ENCODE results near the gene SLC51A.
A peak's percentile ranks its signal among the peaks of the same experiment; 100 is the strongest.
"Not testable (repeated sequence)": the region's sequence is repeated elsewhere in the genome, so short reads cannot be mapped to it uniquely, and the experiment has no call there.

Gene SLC51A

DNA sequence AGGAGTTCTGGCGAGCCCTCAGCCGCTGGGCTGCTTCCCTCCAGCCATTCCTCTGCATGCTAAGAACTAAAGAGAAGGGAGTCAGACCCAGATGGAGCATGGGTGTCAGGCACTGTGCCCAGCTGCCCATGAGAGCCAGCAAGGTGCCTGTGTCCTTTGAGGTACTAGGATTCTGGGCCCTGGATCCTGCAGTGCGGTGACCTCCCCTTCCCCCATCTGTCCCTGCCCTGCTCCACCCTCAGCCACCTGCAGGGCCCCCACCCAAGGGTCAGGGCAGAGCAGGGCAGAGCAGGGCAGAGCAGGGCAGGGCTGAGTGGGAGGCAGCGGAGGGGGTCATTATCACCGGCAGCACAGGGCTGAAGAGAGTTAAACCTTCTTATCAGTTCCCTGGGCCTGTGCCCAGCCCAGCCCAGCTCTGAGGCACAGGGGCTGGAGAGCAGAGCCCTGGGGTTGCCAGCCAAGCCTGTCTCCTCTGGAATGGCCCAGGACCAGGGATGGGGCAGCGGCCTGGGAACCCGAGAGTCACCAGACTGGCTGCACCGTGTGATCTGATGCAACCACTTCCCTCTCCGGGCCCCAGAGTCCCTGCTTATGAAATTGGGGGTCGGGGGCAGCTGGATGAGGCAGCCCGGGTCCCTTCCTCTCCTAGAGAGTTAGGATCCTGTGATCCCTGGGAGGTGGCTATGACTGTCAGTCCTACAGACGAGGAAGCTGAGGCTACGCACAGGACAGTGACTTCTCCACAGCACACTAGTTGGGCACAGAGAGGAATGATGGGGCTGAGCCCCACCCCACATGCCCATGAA lies 22.4 kb upstream of the SLC51A start:
- DNase-seq (ENCODE audit: low read depth), result no peak

DNA sequence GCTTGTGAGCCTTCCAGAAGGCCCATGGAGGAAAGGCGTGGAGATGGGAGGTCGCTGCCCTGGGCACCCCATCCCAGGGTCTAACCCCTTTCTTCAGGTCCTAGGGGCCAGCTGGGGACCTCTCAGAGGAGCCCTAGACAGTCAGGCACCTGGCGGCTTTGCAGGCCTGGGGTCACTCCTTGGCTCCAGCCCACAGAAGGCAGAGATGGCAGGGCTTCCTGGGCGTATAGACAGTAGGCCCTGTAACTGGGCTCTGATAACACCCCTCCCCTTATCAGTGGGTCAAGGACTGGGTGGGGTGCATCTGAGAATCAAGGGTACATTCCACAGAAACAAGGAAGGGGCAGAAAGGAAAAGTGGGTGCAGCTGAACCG lies 21.8 kb upstream of the SLC51A start:
- DNase-seq (ENCODE audit: low read depth), result no peak

DNA sequence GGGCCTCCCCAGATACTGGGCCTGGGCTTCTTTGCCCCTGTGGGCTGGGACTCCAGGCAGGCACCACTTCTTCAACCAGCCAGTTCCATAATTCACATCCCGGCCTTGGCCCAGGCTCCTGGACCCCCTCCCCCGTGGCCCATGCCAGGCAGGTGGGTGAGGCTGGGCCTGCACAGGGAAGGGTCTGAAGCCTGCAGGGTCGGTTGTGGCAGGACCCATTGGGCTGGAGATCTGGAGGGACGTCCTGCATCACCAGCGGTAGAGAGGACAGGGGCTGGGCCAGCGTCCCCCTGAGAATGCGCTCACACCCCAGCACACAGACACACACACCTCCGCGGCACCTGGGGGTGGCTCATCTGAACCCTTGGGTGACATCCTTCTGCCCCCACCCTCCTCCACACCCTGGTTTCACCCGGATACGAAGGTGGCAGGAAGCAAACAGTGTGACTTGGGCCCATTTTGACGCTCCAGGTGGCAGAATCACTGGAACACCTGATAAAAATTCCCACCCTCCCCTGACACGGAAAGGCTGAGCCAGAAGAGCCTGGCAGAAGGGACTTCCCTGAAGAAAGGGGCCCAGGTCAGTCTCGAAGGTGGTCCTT lies 20.6 kb upstream of the SLC51A start:
- DNase-seq (ENCODE audit: low read depth), result no peak

DNA sequence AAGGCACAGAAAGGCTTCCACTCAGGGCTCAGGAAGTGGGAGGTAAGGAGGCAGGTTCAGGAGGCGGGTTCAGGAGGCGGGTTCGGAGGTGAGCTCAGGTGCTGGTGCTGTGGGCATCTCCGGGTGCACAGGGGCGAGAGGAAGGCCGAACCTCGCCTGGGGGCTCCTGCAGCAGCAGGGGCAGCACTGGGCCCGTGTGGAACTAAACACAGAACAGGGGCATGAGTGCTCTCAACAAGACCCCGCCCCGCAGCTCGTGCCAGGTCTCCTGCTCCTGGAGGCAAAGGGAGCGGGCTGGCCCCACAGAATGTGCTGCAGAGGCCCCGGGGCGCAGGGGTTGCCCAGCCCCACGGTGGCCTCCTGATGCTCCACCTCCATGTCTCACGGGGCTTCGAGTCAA lies 18.8 kb upstream of the SLC51A start:
- no peak for DNase-seq (ENCODE audit: low read depth)

DNA sequence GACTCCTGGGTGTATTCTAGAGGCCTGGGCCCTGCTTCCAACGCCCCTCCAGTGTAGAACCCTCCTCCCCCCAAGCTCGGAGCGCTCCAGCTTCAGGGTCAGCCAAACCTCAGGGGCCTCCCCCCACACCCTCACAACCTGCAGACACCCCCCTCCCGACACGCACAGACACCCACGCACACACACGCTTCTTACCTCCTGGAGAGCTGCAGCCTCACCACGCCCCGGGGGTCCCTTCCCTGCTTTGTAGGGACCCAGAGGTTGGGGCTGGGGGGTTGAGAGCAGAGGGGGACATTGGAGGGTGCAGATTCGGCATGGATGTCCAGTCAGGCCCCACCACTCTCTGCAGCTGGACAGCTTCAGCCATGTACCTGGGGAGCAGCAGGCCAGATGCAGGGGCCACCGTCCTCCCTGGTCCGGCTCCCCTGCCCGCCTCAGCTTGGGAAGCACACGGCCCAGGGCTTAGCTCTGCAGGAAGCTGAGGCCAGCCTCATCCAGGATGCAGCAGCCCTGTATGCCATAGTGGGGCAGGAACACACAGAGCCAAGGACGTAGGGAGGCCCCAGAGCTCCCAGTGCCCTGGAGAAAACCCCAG lies 18.2 kb upstream of the SLC51A start:
- no peak for DNase-seq (ENCODE audit: low read depth)

DNA sequence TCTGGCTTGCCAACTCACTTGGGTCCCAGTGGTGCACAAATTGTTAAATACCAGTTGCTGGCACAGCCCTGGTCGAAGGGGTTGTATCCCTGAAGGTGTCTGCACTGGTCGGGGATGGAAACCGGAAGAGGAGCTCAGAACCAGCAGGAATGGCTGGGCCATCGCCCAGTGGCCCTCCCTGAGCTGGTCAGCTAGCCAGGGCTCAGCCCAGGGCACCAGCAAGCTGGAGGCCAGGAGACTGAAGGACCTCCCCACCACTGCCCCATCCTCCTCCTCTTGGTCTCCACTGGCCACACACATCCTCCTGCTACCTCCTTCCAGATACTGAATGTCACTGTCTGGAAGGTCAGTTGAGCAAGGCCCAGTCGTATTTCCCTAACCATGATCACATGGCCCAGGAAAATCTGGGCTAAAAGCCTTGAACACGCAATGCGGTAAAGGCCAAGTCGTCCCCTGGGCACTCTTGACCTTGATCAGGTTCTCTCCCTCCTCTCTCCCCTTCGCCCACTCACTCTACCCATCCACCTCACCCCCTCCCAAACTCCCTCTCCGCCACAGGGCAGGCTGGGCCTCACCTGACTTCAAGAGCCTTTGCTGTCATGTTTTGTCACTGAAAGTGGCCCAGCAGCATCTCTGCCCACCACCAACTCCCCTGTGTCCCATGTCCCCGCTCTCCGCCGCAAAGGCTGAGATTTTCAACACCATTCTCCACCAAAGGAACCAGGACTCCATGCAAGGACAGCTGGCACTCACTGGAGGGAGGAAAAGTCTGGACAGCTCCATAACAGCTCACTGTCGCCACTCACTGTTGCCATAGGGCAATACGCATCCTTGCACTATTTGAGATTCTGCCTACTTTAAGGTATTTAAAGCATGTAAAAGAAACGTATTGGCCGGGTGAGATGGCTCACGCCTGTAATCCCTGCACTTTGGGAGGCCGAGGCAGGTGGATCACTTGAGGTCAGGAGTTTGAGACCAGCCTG lies 17.3 kb upstream of the SLC51A start:
- DNase-seq (ENCODE audit: low read depth), result no peak

DNA sequence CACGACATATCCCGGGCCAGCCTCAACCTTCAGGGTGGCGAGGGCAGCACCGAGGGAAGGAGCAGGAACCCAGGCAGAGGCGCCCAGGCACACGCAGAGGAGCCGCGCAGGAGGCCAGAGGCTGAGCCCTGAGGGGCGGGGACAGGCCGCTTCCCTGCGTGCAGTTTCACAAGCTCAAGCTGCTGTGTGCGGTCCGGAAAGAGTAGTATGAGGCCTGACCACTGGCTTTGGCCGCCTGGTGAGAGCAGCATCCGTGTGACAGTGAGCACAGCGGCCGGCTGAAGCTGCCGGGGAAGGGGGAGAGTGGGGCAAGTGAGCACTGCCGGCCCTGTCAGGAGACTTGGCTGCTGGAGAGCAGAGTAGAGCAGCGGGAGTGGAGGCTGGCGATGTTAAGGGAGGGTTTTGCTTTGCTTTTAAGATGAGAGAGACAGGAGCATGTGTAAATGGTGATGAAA lies 13.8 kb upstream of the SLC51A start:
- peak; percentile 46 for DNase-seq (ENCODE audit: low read depth)

DNA sequence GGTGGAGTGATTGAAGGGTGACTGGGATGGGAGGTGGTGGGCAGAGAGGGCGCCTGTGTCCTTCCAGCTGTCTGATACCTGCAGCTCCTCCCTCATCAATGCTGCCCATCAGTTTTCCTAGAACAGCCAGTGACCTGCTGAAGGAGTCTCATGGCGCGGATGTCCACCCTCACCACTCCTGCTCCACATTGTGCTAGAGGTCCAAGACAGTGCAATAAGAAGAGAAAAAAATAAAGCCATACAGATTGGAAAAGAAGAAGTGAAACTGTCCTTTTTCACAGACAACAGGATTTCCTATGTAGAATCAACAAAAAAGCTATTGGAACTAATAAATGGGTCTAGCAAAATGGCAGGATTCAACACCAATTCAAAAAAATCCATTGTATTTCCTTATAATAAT lies 12.5 kb upstream of the SLC51A start:
- no peak for DNase-seq (ENCODE audit: low read depth)

DNA sequence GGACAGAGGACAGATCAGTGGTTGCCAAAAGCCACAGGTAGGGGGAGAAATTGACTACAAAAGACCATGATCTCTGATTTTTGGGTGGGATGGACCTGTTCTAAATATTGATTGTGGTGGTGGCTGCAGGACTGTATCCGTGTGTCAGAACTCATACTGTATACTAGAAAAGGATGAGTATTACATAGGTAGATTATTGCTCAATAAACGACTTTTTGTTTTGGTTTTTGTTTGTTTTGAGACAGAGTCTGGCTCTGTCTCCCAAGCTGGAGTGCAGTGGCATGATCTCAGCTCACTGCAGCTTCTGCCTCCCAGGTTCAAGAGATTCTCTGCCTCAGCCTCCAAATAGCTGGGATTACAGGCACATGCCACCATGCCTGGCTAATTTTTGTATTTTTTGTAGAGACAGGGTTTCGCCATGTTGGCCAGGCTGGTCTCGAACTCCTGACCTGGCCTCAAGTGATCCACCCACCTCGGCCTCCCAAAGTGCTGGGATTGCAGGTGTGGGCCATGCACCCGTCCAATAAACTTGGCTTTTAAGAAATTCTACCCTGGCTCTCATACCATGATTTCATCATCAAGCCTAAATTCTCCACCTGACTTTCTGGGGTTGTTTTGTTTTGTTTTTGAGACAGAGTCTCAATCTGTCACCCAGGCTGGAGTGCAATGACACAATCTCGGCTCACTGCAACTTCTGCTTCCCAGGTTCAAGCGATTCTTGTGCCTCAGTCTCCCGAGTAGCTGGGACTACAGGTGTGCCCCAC lies 10.7 kb upstream of the SLC51A start:
- DNase-seq (ENCODE audit: low read depth), result not testable (repeated sequence)

DNA sequence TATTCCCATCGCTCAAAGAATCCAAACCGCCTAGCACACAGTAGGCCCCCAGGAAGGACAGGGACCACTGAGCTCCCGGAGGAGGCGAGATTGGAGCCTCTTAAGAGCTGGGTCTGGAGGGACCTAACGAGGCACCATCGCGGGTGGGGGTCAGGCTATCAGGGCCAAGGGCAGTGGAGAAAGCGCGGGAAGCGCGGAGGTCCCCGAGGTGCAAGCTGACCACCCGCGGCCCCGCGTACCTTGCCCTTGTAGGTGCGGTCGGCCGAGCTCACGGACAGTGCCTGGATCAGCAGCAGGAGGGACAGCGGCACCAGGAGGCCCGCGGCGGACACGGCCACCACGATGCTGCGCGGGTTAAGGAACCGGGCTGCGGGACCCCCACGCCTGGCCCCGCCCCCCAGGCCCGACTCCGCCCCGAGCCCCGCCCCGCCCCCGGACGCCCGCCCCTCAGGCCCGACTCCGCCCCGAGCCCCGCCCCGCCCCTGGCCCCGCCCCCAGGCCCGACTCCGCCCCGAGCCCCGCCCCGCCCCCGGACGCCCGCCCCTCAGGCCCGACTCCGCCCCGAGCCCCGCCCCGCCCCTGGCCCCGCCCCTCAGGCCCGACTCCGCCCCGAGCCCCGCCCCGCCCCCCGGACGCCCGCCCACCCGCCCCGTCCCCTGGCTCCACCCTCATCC lies 9.0 kb upstream of the SLC51A start:
- no peak for DNase-seq (ENCODE audit: low read depth)

DNA sequence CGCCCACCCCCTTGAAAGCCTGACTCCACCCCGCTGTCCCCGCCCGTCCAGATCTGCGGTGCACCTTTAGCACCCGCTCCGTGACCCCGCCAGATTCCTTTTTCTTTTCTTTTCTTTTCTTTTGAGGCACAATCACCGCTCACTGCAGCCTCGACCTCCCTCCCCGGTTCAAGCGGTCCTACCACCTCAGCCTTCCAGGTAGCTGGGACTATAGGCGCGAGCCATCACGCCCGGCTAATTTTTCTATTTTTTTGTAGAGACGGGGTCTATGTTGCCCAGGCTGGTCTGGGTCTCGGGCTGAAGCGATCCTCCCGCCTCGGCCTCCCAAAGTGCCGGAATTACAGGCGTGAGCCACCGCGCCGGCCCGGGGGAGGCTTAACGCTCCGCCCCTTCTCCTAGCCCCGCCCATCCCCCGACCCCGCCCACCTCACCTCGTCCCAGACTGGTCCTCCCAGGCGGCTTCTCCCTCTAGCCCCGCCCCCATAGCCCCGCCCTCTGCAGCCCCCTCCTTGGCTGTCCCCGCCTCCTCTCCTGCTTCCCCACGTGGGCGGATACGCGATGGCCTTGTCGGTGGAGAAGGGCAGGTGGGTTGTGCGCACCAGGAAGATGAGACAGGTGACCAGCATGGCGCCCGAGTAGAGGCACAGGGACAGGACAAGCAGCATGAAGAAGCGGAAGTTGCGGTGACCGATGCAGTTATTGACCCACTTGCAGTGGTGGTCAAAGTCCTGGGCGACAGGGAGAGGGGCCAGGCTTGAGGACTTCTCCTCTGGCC lies 8.3 kb upstream of the SLC51A start:
- no peak for DNase-seq (ENCODE audit: low read depth)

DNA sequence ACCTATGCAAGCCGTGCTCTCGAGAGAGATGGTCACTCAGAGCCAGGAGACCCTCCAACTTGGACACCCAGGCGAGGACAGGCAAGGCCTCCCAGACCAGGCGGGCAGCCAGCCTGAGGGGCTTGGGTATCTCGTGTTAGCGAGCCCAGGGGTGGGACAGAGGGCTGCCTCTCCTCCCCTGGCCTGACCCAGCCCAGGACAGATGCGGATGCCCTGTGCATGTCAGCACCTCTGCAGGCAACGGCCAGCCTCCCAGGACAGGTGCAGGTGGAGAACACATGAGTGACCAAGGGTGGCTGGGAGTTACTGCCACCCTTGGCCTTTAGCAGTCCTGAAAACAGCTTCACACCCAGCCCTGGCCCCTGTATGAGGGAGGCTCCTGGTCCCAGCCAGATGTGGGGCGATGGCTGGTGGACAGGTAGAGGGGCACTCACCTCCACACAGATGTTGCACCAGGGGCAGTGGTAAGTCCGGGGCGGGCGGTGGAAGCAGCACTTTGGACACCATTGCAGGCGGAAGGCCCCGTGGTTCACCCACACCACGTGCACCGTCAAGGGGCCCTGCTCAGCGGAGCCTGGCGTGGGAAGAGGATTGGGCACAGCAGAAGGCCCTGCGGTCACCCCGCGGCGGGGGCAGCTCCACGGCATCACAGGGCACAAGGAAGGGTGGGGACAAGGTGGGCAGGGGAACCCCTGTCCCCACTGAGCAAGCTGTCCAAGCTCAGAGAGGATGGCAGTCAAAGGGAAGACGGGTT lies 7.2 kb upstream of the SLC51A start:
- no peak for DNase-seq (ENCODE audit: low read depth)

DNA sequence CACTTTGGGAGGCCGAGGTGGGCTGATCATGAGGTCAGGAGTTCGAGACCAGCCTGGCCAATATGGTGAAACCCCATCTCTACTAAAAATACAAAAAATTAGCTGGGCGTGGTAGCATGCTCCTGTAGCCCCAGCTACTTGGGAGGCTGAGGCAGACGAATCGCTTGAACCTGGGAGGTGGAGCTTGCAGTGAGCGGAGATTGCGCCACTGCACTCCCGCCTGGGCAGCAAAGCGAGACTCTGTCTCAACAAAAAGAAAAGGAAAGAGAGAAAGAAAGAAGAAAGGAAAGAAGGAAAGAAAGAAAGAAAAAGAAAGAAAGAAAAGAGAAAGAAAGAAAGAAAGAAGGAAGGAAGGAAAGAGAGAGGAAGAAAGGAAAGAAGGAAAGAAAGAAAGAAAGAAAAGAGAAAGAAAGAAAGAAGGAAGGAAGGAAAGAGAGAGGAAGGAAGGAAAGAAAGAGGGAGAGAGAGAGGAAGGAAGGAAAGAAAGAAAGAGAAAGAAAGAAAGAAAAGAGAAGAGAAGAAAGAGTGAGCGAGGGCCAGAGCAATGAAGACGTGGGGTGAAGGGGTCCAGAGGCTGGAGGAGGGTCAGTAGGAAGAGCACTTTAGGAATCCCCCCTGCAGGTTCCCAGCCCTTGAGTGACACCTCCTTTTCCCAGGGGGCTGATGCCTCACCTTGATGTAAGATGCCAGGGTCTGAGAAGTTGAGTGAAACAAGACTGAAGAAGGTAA lies 6.2 kb upstream of the SLC51A start:
- not testable (repeated sequence) for DNase-seq (ENCODE audit: low read depth)

DNA sequence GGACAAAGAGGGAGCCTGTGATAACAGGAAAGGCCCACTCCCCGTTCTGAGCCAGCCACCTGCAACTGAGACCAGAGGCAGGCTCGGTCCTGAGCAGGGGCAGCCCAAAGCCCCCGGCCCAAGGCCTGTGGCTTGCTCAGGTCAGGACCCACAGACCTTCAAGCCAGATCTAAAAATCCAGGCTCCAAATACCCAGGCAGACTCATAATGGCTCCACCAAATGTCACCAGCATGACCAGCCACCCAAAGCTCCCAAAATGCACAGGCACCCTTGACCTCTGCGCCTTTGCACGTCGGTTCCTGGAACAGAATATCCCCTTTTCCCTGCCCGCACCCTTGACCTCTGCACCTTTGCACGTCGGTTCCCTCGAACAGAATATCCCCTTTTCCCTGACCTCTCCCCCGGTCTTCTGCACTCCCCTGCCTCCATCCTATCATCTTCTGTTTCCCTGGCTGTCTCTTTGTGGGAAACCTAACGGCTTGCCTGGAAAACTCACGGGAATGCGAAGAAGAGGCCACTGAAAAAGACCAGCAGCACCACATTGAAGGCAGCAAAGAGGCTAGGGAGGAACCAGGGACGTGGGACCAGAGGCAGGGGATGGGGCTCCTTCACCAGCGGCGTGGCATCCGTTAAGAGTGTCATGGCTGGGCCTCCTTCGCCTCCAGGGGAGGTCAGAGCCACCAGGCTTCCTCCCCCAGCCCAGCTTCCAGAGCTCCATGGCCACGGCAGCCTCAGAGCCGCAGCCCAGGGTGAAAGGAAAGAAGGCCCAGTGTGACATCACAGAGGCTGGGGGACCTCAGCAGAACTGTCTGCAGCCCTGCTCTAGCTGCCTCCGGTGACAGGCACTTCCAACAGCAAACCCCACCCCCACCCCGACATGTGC lies 5.4 kb upstream of the SLC51A start, which contains the start of gene ZDHHC19:
Gene ZDHHC19 (minus strand): TSS at position 728 of the 884 bp plus-strand sequence. CDS start 85 bp downstream, at position 643.
- no peak for DNase-seq (ENCODE audit: low read depth)

DNA sequence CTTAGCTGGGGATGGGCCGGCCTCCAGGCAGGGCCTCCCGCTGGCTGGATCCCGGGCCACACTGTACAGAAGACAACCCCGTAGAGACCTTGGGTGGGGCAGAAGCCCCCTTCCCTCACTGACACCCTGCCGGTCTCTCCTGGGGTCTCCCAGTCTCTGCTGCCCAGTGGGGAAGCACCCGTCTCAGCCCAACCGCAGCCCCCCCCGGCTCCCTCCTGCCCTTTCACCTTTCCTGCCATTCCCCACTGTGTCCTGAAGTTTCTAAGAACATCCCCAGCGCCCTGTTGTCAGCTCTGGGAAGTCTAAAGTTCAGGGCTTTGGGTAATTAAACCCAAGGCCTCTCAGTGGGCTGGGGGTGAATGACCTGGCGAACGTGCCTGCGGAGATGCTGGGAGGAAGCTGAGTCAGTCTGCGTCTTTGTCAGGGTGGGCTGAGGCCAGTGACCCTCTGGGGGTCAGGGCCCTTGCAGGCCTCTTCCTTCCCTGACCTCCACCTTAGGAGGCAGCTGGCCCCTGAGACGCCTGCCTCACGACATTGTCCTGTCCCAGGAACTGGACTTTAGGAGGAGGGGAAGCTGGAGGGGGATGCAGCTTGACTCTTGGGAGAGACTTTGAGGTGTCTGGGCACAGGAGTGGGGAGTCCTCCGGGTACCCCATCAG lies 1.4 kb upstream of the SLC51A start:
- DNase-seq (ENCODE audit: low read depth), result no peak

DNA sequence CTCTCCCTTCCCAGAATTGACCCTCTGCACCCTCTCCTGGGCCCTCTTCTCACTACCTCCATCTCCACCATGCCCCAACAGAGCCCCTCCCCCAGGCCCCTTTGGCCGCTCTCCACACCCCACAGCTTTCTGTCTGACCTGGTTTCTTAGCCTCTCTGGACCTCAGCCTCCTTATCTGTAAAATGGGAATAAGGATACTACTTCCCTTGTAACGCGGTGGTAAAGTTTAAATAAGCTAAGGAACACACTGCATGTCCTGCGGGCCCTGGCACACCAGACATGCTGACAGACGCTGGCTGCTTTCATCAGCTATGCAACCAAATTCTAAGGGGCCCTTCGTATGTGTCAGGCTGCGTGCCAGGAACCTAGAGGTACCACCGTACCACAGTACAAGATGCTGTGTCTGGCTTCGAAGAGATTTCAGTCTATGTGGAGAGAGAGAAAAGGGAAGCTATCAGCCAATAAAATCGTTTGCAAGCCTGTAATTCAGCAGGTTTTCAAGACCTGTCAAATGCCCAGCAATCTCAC lies 777 bp upstream of the SLC51A start:
- no peak for DNase-seq (ENCODE audit: low read depth)
